H1 (cell line): ENCODE measurements around the gene YIF1A. TPM values are rescaled to one million over a fixed set of nuclear protein-coding genes. Genes with fewer than 3 reads are reported as not detected.

ENCODE experiments used
- CTCF ChIA-PET: fragments of 300-600 bp; sonication (Branson Sonifier 250); formaldehyde crosslinking; loops from one replicate; lab custom pipeline; 2021; ENCODE audit not compliant: partially characterized antibody; lab: Charles Lee
- POLR2A ChIA-PET: fragments of 300-600 bp; sonication (Branson Sonifier 250); formaldehyde crosslinking; loops from one replicate; lab custom pipeline; 2021; ENCODE audit warnings: inconsistent platforms; ENCODE audit not compliant: partially characterized antibody; lab: Charles Lee
- DNase-seq, 2 experiments: peaks; one replicate each; pipeline versions ENCODE4 v3.0.0 to v3.0.0-alpha.2; 2010 to 2022; ENCODE audit warnings: low spot score in 2 of 2, low read depth in 1 of 2, mixed read lengths in 1 of 2
- FAIRE-seq: peaks from 2 replicates; lab custom pipeline; 2011; peaks lifted over from hg19 to GRCh38; lab: Jason Lieb, UNC
- H2AFZ ChIP-seq: 2 replicates; pipeline ENCODE4 v1.8.1; 2012; ENCODE audit warnings: low read length, inconsistent platforms
- H2AK5ac ChIP-seq: 2 replicates; pipeline ENCODE4 v1.6.1; 2013; ENCODE audit warnings: low read depth, low read length
- H2BK120ac ChIP-seq: replicated peaks from 2 replicates; pipeline ENCODE3; 2013; ENCODE audit warnings: low read depth, low read length, inconsistent platforms
- H2BK12ac ChIP-seq: 2 replicates; pipeline ENCODE4 v1.6.1; 2013; ENCODE audit warnings: low read depth, low read length
- H2BK15ac ChIP-seq: 2 replicates; pipeline ENCODE4 v1.6.1; 2013; ENCODE audit warnings: low read length
- H2BK20ac ChIP-seq: 2 replicates; pipeline ENCODE4 v1.6.1; 2013; ENCODE audit warnings: low read length
- H2BK5ac ChIP-seq: 2 replicates; pipeline ENCODE4 v1.6.1; 2013; ENCODE audit warnings: low read depth, low read length
- H3K14ac ChIP-seq: 2 replicates; pipeline ENCODE4 v1.6.1; 2013; ENCODE audit warnings: inconsistent platforms; ENCODE audit not compliant: insufficient read length
- H3K18ac ChIP-seq: 2 replicates; pipeline ENCODE4 v1.6.1; 2013; ENCODE audit warnings: low read length; ENCODE audit errors: extremely low read depth
- H3K23ac ChIP-seq: 2 replicates; pipeline ENCODE4 v1.6.1; 2013; ENCODE audit warnings: inconsistent platforms; ENCODE audit not compliant: insufficient read length
- H3K23me2 ChIP-seq: 2 replicates; pipeline ENCODE4 v1.6.1; 2013; ENCODE audit warnings: low read depth, low read length
- H3K27ac ChIP-seq: 2 replicates; pipeline ENCODE4 v1.6.1; 2011; ENCODE audit warnings: low read depth, low read length, inconsistent platforms
- H3K27me3 ChIP-seq, 4 experiments: replicated peaks in 1 of 4; 1 replicate in 1 of 4; 2 replicates in 3 of 4; pipeline versions ENCODE4 v1.6.1 to v1.8.1; 2011 to 2013; ENCODE audit warnings: low read length in 3 of 4, mild to moderate bottlenecking in 3 of 4, inconsistent platforms in 2 of 4, mixed read lengths in 2 of 4, moderate library complexity in 1 of 4; ENCODE audit not compliant: control insufficient read depth in 3 of 4, insufficient read depth in 3 of 4; ENCODE audit errors: extremely low read depth in 1 of 4
- H3K36me3 ChIP-seq, 4 experiments: 2 replicates each; pipeline versions ENCODE4 v1.6.1 to v1.8.1; 2011 to 2013; ENCODE audit warnings: mild to moderate bottlenecking in 4 of 4, low read length in 3 of 4, moderate library complexity in 2 of 4, control low read depth in 1 of 4, inconsistent platforms in 1 of 4; ENCODE audit not compliant: insufficient read depth in 4 of 4, control insufficient read depth in 2 of 4
- H3K4ac ChIP-seq: replicated peaks from 2 replicates; pipeline ENCODE3; 2013; ENCODE audit warnings: low read length, low read depth, mixed read lengths, inconsistent platforms; ENCODE audit not compliant: insufficient read length
- H3K4me1 ChIP-seq, 4 experiments: replicated peaks in 1 of 4; 1 replicate in 1 of 4; 2 replicates in 3 of 4; pipeline versions ENCODE4 v1.6.1 to v1.8.1; 2011 to 2013; ENCODE audit warnings: low read length in 3 of 4, inconsistent platforms in 2 of 4, mixed read lengths in 1 of 4; ENCODE audit not compliant: insufficient read depth in 4 of 4, control insufficient read depth in 3 of 4
- H3K4me2 ChIP-seq, 2 experiments: 2 replicates each; pipeline versions ENCODE4 v1.6.1 to v1.8.1; 2011 to 2013; ENCODE audit warnings: low read depth in 2 of 2, low read length in 2 of 2, control low read depth in 1 of 2, inconsistent platforms in 1 of 2, mild to moderate bottlenecking in 1 of 2; ENCODE audit not compliant: insufficient read depth in 1 of 2
- H3K4me3 ChIP-seq, 4 experiments: fragments of 200-600, 300-600 bp in 1 of 4; sonication (generic), shearing (Covaris generic), sonication (Bioruptor Twin) in 1 of 4; 2 replicates each; pipeline versions ENCODE4 v1.5.1 to v1.8.1; 2011 to 2016; ENCODE audit warnings: low read length in 4 of 4, low read depth in 3 of 4, control low read depth in 2 of 4, inconsistent platforms in 2 of 4, mild to moderate bottlenecking in 2 of 4, mixed read lengths in 1 of 4, moderate library complexity in 1 of 4; ENCODE audit not compliant: insufficient read depth in 2 of 4; ENCODE audit errors: extremely low read depth in 1 of 4
- H3K56ac ChIP-seq: replicated peaks from 2 replicates; pipeline ENCODE3; 2013; ENCODE audit warnings: low read depth, mild to moderate bottlenecking, mixed read lengths, low read length, inconsistent platforms; ENCODE audit not compliant: insufficient read length
- H3K79me1 ChIP-seq: 2 replicates; pipeline ENCODE4 v1.6.1; 2013; ENCODE audit warnings: low read depth, low read length, control low read depth
- H3K79me2 ChIP-seq, 2 experiments: 2 replicates each; pipeline versions ENCODE4 v1.6.1 to v1.8.1; 2012 to 2013; ENCODE audit warnings: low read length in 2 of 2, mild to moderate bottlenecking in 2 of 2, inconsistent platforms in 1 of 2; ENCODE audit not compliant: insufficient read depth in 2 of 2, control insufficient read depth in 1 of 2
- H3K9ac ChIP-seq, 4 experiments: replicated peaks in 1 of 4; 1 replicate in 1 of 4; 2 replicates in 3 of 4; pipeline versions ENCODE4 v1.6.1 to v1.8.1; 2011 to 2013; ENCODE audit warnings: low read depth in 3 of 4, low read length in 3 of 4, control low read depth in 2 of 4, mild to moderate bottlenecking in 2 of 4, moderate library complexity in 2 of 4, inconsistent platforms in 1 of 4; ENCODE audit errors: extremely low read depth in 1 of 4
- H3K9me3 ChIP-seq, 2 experiments: 2 replicates each; pipeline versions ENCODE4 v1.6.1 to v1.8.1; 2012 to 2013; ENCODE audit warnings: mild to moderate bottlenecking in 2 of 2, moderate library complexity in 2 of 2, control low read depth in 1 of 2, inconsistent platforms in 1 of 2, low read depth in 1 of 2, low read length in 1 of 2, mixed read lengths in 1 of 2; ENCODE audit not compliant: insufficient read depth in 2 of 2
- H4K20me1 ChIP-seq, 2 experiments: replicated peaks in 1 of 2; 2 replicates each; pipeline versions ENCODE3 to v1.8.1; 2011 to 2013; ENCODE audit warnings: inconsistent platforms in 2 of 2, low read length in 2 of 2, mild to moderate bottlenecking in 1 of 2; ENCODE audit not compliant: insufficient read depth in 2 of 2, control insufficient read depth in 1 of 2
- H4K5ac ChIP-seq: 2 replicates; pipeline ENCODE4 v1.6.1; 2013; ENCODE audit warnings: low read length, low read depth, mixed read lengths, inconsistent platforms; ENCODE audit not compliant: insufficient read length
- H4K8ac ChIP-seq: 2 replicates; pipeline ENCODE4 v1.8.0; 2013; ENCODE audit warnings: mild to moderate bottlenecking, moderate library complexity, low read length, inconsistent platforms; ENCODE audit not compliant: insufficient read depth; ENCODE audit errors: extremely low read depth
- H4K91ac ChIP-seq: replicated peaks from 2 replicates; pipeline ENCODE3; 2013; ENCODE audit warnings: low read length, mixed read lengths, inconsistent platforms; ENCODE audit not compliant: insufficient read length
- WGBS, 2 experiments: shearing (Covaris generic) in 1 of 2; methylation state at CpG; one replicate each; pipeline versions ENCODE4 v1.1.6 to v1.1.7; 2013 to 2015; ENCODE audit warnings: low lambda C conversion rate in 2 of 2, mixed read lengths in 2 of 2, inconsistent platforms in 1 of 2, low coverage in 1 of 2, missing lambda C conversion rate in 1 of 2; ENCODE audit not compliant: insufficient replicate concordance in 2 of 2, insufficient coverage in 1 of 2, insufficient read length in 1 of 2; ENCODE audit errors: extremely low coverage in 1 of 2, missing lambda C conversion rate in 1 of 2; 5-methylcytosine and 5-hydroxymethylcytosine counted together
- polyA plus RNA-seq, 7 experiments: library from polyadenylated mRNA; depleted of rRNA in 3 of 7; stranded (reverse) in 5 of 7; unstranded in 2 of 7; fragments of >200 nt in 5 of 7; fragments of 200-250 nt in 2 of 7; gene quantifications; 1 replicate in 5 of 7; 2 replicates in 1 of 7; 4 replicates in 1 of 7; pipeline versions ENCODE4 v1.2.1 to v1.2.3, GENCODE V29; 2011 to 2013; ENCODE audit warnings: missing spikeins in 2 of 7, mixed read lengths in 2 of 7
- total RNA-seq: library from RNA; stranded (reverse); fragmentation: NEBNext Ultra II Directional; extraction: Animal tissue kit (Norgen Biotek cat#: 25700); gene quantifications from 2 replicates; pipeline ENCODE4 v1.2.1, GENCODE V29; 2021

YIF1A gene
- total and polyA plus RNA-seq, 2 of the 8 experiments (the other 6 are each of a cell fraction or from before 2014, with no cell fraction given): 70.1 to 178 TPM

DNA sequence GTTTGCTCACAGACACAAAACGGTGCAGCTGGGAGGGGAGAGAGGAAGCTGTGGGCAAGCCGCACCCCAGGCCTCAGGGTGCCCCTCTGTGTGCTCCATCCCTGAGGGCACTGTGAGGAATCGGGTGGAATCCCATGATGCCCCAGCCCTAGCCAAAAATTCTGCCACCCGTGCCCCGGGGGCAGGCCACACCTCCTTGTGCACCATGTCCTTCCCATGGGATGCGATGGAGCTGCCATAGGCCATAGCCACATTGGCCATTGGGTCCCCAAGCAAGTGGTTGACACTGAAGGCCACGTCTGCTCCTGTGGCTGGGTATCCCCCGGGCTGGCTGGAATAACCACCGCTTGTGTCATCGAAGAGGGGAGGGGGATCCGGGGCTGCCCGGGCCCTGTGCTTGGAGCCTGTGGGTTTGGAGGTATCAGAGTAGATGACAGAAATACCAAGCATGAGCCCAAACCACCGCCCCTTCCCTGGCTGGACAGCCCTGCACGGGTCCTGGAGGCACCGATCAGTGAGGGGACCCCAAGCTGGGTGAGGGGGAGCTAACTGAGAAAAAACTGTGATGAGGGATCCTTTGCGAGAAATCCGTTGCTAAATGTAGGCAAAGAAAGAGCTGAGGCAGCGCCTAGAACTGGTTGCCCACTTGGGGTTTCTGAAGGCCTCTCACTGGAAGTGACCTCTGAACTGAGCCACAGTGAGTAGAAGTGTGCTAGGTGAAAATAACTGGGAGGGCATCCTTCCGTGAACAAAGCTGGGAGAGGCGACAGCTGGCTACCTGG, 863 bp downstream of the YIF1A start:
- H2AFZ ChIP-seq: no peak overlapping the region
- peaks cover 2 to 24% (median 18%) of the 10 kb centered on the region in 4 experiments for H3K27me3 ChIP-seq
- H3K4me2 ChIP-seq: peak overlapping the region; percentile 74 to 93
- H3K14ac ChIP-seq: no peak overlapping the region
- H3K79me1 ChIP-seq: peaks cover 6% of the 10 kb centered on the region
- peaks cover 12% of the 10 kb centered on the region; the same call in 1 of the 2 replicates for H3K23me2 ChIP-seq
- H4K8ac ChIP-seq: peak overlapping the region; percentile 88; the same call in 1 of the 2 replicates
- no peak for FAIRE-seq
- DNase-seq: peak in 1 of 2 experiments; percentile 47
- no peak overlapping the region for H2BK5ac ChIP-seq
- ChIA-PET POLR2A (interaction anchor here (0.8 to 4.5 kb wide), 16 partner anchors 8 to 238 kb away, joined by 3 to 29 read pairs (median 7); partner anchors contain the start of genes BRMS1, CD248, CNIH2 and RAB1B), CTCF (interaction anchor here (1.2 to 6.9 kb wide), 14 partner anchors 11 to 219 kb away, joined by 3 to 57 read pairs (median 4); partner anchors contain the start of genes CNIH2, RAB1B and RIN1)
- H2BK12ac ChIP-seq: no peak overlapping the region
- peaks cover 0 to 24% (median 6%) of the 10 kb centered on the region in 4 experiments; a peak in 5 of 7 replicates for H3K4me1 ChIP-seq
- no peak overlapping the region for H3K18ac ChIP-seq
- peak overlapping the region; percentile 76 to 94 (median 92) for H3K4me3 ChIP-seq
- no peak overlapping the region for H3K23ac ChIP-seq
- H4K5ac ChIP-seq: no peak overlapping the region
- H2BK20ac ChIP-seq: no peak overlapping the region
- H4K91ac ChIP-seq: no peak overlapping the region
- H2AK5ac ChIP-seq: no peak overlapping the region
- WGBS, 2 experiments: 56% methylated on average over 20 of the region's 20 CpGs; no CpG with 5 or more reads in 1 of the 2 experiments
- H3K27ac ChIP-seq: no peak overlapping the region
- H3K4ac ChIP-seq: no peak overlapping the region
- H3K56ac ChIP-seq: no peak overlapping the region
- H4K20me1 ChIP-seq: peaks cover 8 to 13% of the 10 kb centered on the region in 2 experiments
- H2BK120ac ChIP-seq: no peak overlapping the region
- H3K79me2 ChIP-seq: peaks cover 0 to 9% of the 10 kb centered on the region in 2 experiments; a peak in 1 of 4 replicates
- no peaks in the 10 kb centered on the region for H3K9me3 ChIP-seq
- H3K9ac ChIP-seq: peak overlapping the region in 3 of 4 experiments; percentile 39 to 82 (median 80); a peak in 6 of 7 replicates
- peaks cover 0 to 2% (median 0%) of the 10 kb centered on the region in 4 experiments; a peak in 1 of 8 replicates for H3K36me3 ChIP-seq
- H2BK15ac ChIP-seq: no peak overlapping the region
